Measurements from ENCODE around the gene BNC2.

DNA sequence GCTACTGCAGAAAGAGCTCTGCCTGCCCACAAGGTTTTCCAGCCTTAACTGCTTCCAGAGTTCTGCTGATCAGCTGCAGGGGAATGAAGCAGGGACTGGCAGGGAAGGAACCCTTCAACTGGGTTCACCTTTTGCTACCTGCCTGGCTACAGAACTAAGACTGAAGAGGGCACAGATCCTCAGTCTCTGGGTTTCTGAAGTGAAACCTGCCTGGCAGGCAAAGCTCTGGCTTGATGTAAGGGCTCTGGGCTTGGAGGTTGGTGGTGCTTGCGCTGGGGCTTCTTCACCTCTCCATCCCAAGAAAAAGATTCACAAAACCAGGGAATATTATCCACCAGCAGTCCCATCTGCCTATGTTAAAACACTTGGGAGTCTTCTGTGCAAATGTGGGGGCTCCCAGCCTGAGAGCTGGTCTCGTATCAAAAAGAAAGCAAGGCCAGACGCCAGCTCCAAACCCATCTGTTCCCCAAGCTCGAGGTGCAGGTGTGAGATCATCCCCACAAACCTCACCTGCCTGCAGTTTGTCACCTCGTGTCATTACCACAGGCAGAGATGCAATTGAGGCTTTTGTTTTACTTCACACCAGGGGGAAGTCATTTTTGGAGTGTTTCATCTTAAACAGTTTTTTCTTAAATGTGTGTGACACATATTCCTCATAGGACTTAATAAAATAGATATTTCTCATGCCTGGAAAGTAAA is 58.3 kb downstream of the BNC2 start:
- TF ChIP-seq, protein P1, sequence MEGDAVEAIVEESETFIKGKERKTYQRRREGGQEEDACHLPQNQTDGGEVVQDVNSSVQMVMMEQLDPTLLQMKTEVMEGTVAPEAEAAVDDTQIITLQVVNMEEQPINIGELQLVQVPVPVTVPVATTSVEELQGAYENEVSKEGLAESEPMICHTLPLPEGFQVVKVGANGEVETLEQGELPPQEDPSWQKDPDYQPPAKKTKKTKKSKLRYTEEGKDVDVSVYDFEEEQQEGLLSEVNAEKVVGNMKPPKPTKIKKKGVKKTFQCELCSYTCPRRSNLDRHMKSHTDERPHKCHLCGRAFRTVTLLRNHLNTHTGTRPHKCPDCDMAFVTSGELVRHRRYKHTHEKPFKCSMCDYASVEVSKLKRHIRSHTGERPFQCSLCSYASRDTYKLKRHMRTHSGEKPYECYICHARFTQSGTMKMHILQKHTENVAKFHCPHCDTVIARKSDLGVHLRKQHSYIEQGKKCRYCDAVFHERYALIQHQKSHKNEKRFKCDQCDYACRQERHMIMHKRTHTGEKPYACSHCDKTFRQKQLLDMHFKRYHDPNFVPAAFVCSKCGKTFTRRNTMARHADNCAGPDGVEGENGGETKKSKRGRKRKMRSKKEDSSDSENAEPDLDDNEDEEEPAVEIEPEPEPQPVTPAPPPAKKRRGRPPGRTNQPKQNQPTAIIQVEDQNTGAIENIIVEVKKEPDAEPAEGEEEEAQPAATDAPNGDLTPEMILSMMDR (conservative IDR thresholded peaks at IDR 0.05; ENCODE audit: low read length), result no peak
- no peak for TF ChIP-seq EZH2phosphoT487 (IDR thresholded peaks at IDR 0.05; ENCODE audit: borderline replicate concordance, low read depth, low read length)

All from OCI-LY7 (cell line).